B cell (primary cell): ENCODE data around the gene AKR1C3.

Experiments used
- EZH2 ChIP-seq: IDR thresholded peaks from 2 replicates; pipeline ENCODE4 v1.6.1; 2012; ENCODE audit warnings: borderline replicate concordance, low read depth, mild to moderate bottlenecking, moderate library complexity, low read length; ENCODE audit not compliant: insufficient read depth, poor library complexity, severe bottlenecking
- TF ChIP-seq, protein P1 (sequence below): fragments of 200-600 bp; IDR thresholded peaks from one replicate; pipeline ENCODE4 v1.8.0; 2022; ENCODE audit warnings: antibody characterized with exemption, mild to moderate bottlenecking

DNA sequence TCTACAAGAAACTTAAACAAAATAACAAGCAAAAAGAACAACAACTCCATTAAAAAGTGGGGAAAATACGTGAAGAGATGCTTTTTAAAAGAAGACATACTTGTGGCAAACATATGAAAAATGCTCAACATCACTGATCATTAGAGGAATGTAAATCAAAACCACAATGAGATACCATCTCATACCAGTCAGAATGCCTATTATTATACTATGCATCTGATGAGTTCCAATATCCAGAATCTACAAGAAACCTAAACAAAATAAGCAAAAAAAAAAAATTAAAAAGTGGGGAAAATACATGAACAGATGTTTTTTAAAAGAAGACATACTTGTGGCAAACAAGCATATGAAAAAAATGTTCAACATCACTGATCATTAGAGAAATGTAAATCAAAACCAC lies 29.6 kb upstream of the AKR1C3 start:
- TF ChIP-seq, protein P1, sequence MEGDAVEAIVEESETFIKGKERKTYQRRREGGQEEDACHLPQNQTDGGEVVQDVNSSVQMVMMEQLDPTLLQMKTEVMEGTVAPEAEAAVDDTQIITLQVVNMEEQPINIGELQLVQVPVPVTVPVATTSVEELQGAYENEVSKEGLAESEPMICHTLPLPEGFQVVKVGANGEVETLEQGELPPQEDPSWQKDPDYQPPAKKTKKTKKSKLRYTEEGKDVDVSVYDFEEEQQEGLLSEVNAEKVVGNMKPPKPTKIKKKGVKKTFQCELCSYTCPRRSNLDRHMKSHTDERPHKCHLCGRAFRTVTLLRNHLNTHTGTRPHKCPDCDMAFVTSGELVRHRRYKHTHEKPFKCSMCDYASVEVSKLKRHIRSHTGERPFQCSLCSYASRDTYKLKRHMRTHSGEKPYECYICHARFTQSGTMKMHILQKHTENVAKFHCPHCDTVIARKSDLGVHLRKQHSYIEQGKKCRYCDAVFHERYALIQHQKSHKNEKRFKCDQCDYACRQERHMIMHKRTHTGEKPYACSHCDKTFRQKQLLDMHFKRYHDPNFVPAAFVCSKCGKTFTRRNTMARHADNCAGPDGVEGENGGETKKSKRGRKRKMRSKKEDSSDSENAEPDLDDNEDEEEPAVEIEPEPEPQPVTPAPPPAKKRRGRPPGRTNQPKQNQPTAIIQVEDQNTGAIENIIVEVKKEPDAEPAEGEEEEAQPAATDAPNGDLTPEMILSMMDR, result no peak
- no peak for TF ChIP-seq EZH2
